ENCODE results near the gene GRID1.

GRCh38 chr10:86227501-86228258, 138.9 kb downstream of the GRID1 start:
- TF ChIP-seq EZH2phosphoT487 (IDR thresholded peaks at IDR 0.05; ENCODE audit: insufficient read depth, low read depth) (no peak), EZH2 (IDR thresholded peaks at IDR 0.05; ENCODE audit: insufficient read depth, poor library complexity, severe bottlenecking) (no peak)
